Measurements from ENCODE around the gene C9orf72. TPM values are rescaled to one million over a fixed set of nuclear protein-coding genes. Genes with fewer than 3 reads are reported as not detected.

C9orf72 gene
- total RNA-seq, 1 donor: 6.5 TPM

GRCh38 chr9:27582794-27583193 is 9.5 kb upstream of the C9orf72 start:
- H3K4me2 ChIP-seq (ENCODE audit: insufficient read depth, low read length): no peak overlapping the region
- H3K4me3 ChIP-seq (ENCODE audit: insufficient read depth, low read length): no peak overlapping the region
- no peak overlapping the region for H3K27ac ChIP-seq (ENCODE audit: low read depth, low read length)
- H3K36me3 ChIP-seq (ENCODE audit: insufficient read depth, low read length): no peaks in the 10 kb centered on the region
- no peak for DNase-seq (ENCODE audit: insufficient read length, low spot score, missing footprints)
- no peaks in the 10 kb centered on the region for H4K20me1 ChIP-seq (ENCODE audit: insufficient read depth, low read length)
- no peak overlapping the region for H2AFZ ChIP-seq (ENCODE audit: low read length)
- no peaks in the 10 kb centered on the region for H3K9me3 ChIP-seq (ENCODE audit: low read depth, low read length)
- H3K79me2 ChIP-seq (ENCODE audit: insufficient read depth, low read length): no peaks in the 10 kb centered on the region
- peaks cover 3% of the 10 kb centered on the region for H3K27me3 ChIP-seq (ENCODE audit: insufficient read depth, low read length)
- no peak for TF ChIP-seq CTCF (IDR thresholded peaks at IDR 0.05; ENCODE audit: extremely low read depth, low read depth, low read length)
- no peaks in the 10 kb centered on the region for H3K4me1 ChIP-seq (ENCODE audit: insufficient read depth, low read length)

DNA sequence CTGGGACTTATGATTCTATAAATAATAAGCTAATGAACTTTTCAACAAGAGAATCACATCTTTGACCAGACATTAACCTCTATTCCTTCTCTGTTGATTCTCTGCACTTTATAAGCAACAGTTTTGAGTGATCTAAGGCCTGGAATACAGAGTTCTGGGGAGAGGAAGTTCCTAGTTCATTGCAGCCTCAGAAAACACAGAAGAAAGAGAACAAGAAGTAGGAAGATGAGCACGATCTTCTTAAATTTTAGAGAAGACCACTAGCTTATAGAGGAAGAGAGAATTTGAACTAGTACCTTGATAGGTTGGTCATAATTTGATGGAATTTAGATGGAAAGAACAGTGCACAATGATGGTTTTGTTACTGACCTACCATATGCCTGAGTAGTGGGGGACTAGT is 8.5 kb upstream of the C9orf72 start:
- H3K27me3 ChIP-seq (ENCODE audit: insufficient read depth, low read length): peaks cover 3% of the 10 kb centered on the region
- H3K79me2 ChIP-seq (ENCODE audit: insufficient read depth, low read length): no peaks in the 10 kb centered on the region
- H3K4me2 ChIP-seq (ENCODE audit: insufficient read depth, low read length): no peak overlapping the region
- TF ChIP-seq CTCF (IDR thresholded peaks at IDR 0.05; ENCODE audit: extremely low read depth, low read depth, low read length): no peak
- DNase-seq (ENCODE audit: insufficient read length, low spot score, missing footprints): no peak
- H3K4me3 ChIP-seq (ENCODE audit: insufficient read depth, low read length): no peak overlapping the region
- no peak overlapping the region for H2AFZ ChIP-seq (ENCODE audit: low read length)
- H4K20me1 ChIP-seq (ENCODE audit: insufficient read depth, low read length): no peaks in the 10 kb centered on the region
- H3K4me1 ChIP-seq (ENCODE audit: insufficient read depth, low read length): no peaks in the 10 kb centered on the region
- H3K36me3 ChIP-seq (ENCODE audit: insufficient read depth, low read length): no peaks in the 10 kb centered on the region
- H3K9me3 ChIP-seq (ENCODE audit: low read depth, low read length): no peaks in the 10 kb centered on the region
- H3K27ac ChIP-seq (ENCODE audit: low read depth, low read length): no peak overlapping the region

- DNase-seq (ENCODE audit: insufficient read length, low spot score, missing footprints): peak; percentile 96
- H3K27ac ChIP-seq (ENCODE audit: low read depth, low read length): peak overlapping the region; percentile 92
- peaks cover 15% of the 10 kb centered on the region for H3K4me1 ChIP-seq (ENCODE audit: insufficient read depth, low read length)
- no peaks in the 10 kb centered on the region for H3K9me3 ChIP-seq (ENCODE audit: low read depth, low read length)
- peak overlapping the region; percentile 98 for H3K4me2 ChIP-seq (ENCODE audit: insufficient read depth, low read length)
- H3K36me3 ChIP-seq (ENCODE audit: insufficient read depth, low read length): no peaks in the 10 kb centered on the region
- peak overlapping the region; percentile 93 for H2AFZ ChIP-seq (ENCODE audit: low read length)
- peaks cover 4% of the 10 kb centered on the region for H3K79me2 ChIP-seq (ENCODE audit: insufficient read depth, low read length)
- no peak for TF ChIP-seq CTCF (IDR thresholded peaks at IDR 0.05; ENCODE audit: extremely low read depth, low read depth, low read length)
- H3K4me3 ChIP-seq (ENCODE audit: insufficient read depth, low read length): peak overlapping the region; percentile 83
- H3K27me3 ChIP-seq (ENCODE audit: insufficient read depth, low read length): no peaks in the 10 kb centered on the region
- no peaks in the 10 kb centered on the region for H4K20me1 ChIP-seq (ENCODE audit: insufficient read depth, low read length)
These were observed 631 bp upstream of the C9orf72 start for GRCh38 chr9:27573634-27574590.

- H3K36me3 ChIP-seq (ENCODE audit: insufficient read depth, low read length): no peaks in the 10 kb centered on the region
- TF ChIP-seq CTCF (IDR thresholded peaks at IDR 0.05; ENCODE audit: extremely low read depth, low read depth, low read length): no peak
- H3K27ac ChIP-seq (ENCODE audit: low read depth, low read length): peak overlapping the region; percentile 81
- DNase-seq (ENCODE audit: insufficient read length, low spot score, missing footprints): no peak
- no peaks in the 10 kb centered on the region for H3K9me3 ChIP-seq (ENCODE audit: low read depth, low read length)
- H3K4me3 ChIP-seq (ENCODE audit: insufficient read depth, low read length): peak overlapping the region; percentile 83
- no peaks in the 10 kb centered on the region for H4K20me1 ChIP-seq (ENCODE audit: insufficient read depth, low read length)
- peak overlapping the region; percentile 98 for H2AFZ ChIP-seq (ENCODE audit: low read length)
- peaks cover 4% of the 10 kb centered on the region for H3K79me2 ChIP-seq (ENCODE audit: insufficient read depth, low read length)
- no peaks in the 10 kb centered on the region for H3K27me3 ChIP-seq (ENCODE audit: insufficient read depth, low read length)
- H3K4me2 ChIP-seq (ENCODE audit: insufficient read depth, low read length): peak overlapping the region; percentile 98
- peaks cover 15% of the 10 kb centered on the region for H3K4me1 ChIP-seq (ENCODE audit: insufficient read depth, low read length)
These were observed 739 bp downstream of the C9orf72 start for GRCh38 chr9:27572566-27572917.
